ENCODE measurements around the gene C20orf202.
A peak's percentile ranks its signal among the peaks of the same experiment; 100 is the strongest.

Gene C20orf202

DNA sequence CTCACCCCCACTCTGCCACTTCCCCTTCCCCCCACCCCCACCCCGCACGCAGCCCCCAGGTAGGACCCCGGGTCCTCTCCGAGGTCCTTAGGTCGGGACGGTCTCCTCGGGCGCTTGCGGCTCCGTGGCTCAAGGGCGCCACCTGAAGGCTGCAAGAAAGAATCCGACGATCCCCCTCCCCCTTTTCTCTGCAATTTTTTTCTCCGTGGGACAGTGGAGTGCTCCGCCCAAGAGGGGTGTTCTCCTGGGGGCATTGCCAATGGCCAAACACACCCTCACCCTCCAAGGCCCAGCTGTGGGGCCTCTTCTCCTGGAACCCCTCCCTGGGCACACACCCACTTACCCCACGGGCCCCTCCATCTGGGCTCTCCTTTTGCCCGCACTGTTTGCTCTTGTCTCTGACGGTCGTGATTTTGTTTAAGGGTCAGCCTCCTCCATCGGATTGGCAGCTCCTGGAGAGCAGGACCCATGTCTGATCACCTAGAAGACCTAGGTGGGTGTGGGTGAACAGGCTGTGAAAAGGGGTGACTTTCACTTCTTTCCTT lies 17.4 kb upstream of the C20orf202 start (continued):
- TF ChIP-seq, protein P1, sequence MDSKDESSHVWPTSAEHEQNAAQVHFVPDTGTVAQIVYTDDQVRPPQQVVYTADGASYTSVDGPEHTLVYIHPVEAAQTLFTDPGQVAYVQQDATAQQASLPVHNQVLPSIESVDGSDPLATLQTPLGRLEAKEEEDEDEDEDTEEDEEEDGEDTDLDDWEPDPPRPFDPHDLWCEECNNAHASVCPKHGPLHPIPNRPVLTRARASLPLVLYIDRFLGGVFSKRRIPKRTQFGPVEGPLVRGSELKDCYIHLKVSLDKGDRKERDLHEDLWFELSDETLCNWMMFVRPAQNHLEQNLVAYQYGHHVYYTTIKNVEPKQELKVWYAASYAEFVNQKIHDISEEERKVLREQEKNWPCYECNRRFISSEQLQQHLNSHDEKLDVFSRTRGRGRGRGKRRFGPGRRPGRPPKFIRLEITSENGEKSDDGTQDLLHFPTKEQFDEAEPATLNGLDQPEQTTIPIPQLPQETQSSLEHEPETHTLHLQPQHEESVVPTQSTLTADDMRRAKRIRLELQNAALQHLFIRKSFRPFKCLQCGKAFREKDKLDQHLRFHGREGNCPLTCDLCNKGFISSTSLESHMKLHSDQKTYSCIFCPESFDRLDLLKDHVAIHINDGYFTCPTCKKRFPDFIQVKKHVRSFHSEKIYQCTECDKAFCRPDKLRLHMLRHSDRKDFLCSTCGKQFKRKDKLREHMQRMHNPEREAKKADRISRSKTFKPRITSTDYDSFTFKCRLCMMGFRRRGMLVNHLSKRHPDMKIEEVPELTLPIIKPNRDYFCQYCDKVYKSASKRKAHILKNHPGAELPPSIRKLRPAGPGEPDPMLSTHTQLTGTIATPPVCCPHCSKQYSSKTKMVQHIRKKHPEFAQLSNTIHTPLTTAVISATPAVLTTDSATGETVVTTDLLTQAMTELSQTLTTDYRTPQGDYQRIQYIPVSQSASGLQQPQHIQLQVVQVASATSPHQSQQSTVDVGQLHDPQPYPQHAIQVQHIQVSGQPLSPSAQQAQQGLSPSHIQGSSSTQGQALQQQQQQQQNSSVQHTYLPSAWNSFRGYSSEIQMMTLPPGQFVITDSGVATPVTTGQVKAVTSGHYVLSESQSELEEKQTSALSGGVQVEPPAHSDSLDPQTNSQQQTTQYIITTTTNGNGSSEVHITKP (tag by site-specific recombination; IDR thresholded peaks at IDR 0.05): peak; percentile 86
- no peak for TF ChIP-seq ZSCAN30 (tag by site-specific recombination; IDR thresholded peaks at IDR 0.05)
- TF ChIP-seq ZNF791 (tag by site-specific recombination; IDR thresholded peaks at IDR 0.05): no peak
- TF ChIP-seq ZNF157 (tag by site-specific recombination; IDR thresholded peaks at IDR 0.05): no peak
- no peak for TF ChIP-seq ZNF175 (tag by site-specific recombination; IDR thresholded peaks at IDR 0.05)
- no peak for TF ChIP-seq SP7 (tag by site-specific recombination; IDR thresholded peaks at IDR 0.05)
- TF ChIP-seq ZNF501 (tag by site-specific recombination; IDR thresholded peaks at IDR 0.05): no peak
- TF ChIP-seq HOXA7 (CRISPR knock-in tag; IDR thresholded peaks at IDR 0.05; ENCODE audit: borderline replicate concordance): no peak
- TF ChIP-seq, protein P2, sequence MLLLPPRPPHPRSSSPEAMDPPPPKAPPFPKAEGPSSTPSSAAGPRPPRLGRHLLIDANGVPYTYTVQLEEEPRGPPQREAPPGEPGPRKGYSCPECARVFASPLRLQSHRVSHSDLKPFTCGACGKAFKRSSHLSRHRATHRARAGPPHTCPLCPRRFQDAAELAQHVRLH (tag by site-specific recombination; IDR thresholded peaks at IDR 0.05): no peak
- TF ChIP-seq ZNF335 (tag by site-specific recombination; conservative IDR thresholded peaks at IDR 0.05): peak; percentile 78
- no peak for TF ChIP-seq ZNF510 (tag by site-specific recombination; IDR thresholded peaks at IDR 0.05; ENCODE audit: insufficient replicate concordance)
- TF ChIP-seq, protein P3, sequence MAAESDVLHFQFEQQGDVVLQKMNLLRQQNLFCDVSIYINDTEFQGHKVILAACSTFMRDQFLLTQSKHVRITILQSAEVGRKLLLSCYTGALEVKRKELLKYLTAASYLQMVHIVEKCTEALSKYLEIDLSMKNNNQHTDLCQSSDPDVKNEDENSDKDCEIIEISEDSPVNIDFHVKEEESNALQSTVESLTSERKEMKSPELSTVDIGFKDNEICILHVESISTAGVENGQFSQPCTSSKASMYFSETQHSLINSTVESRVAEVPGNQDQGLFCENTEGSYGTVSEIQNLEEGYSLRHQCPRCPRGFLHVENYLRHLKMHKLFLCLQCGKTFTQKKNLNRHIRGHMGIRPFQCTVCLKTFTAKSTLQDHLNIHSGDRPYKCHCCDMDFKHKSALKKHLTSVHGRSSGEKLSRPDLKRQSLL (tag by site-specific recombination; IDR thresholded peaks at IDR 0.05): no peak
- TF ChIP-seq, protein P4, sequence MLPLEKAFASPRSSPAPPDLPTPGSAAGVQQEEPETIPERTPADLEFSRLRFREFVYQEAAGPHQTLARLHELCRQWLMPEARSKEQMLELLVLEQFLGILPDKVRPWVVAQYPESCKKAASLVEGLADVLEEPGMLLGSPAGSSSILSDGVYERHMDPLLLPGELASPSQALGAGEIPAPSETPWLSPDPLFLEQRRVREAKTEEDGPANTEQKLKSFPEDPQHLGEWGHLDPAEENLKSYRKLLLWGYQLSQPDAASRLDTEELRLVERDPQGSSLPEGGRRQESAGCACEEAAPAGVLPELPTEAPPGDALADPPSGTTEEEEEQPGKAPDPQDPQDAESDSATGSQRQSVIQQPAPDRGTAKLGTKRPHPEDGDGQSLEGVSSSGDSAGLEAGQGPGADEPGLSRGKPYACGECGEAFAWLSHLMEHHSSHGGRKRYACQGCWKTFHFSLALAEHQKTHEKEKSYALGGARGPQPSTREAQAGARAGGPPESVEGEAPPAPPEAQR (tag by site-specific recombination; IDR thresholded peaks at IDR 0.05): no peak
- TF ChIP-seq ZNF350 (tag by site-specific recombination; IDR thresholded peaks at IDR 0.05): no peak
- no peak for TF ChIP-seq FEZF1 (tag by site-specific recombination; IDR thresholded peaks at IDR 0.05)
- TF ChIP-seq, protein P5, sequence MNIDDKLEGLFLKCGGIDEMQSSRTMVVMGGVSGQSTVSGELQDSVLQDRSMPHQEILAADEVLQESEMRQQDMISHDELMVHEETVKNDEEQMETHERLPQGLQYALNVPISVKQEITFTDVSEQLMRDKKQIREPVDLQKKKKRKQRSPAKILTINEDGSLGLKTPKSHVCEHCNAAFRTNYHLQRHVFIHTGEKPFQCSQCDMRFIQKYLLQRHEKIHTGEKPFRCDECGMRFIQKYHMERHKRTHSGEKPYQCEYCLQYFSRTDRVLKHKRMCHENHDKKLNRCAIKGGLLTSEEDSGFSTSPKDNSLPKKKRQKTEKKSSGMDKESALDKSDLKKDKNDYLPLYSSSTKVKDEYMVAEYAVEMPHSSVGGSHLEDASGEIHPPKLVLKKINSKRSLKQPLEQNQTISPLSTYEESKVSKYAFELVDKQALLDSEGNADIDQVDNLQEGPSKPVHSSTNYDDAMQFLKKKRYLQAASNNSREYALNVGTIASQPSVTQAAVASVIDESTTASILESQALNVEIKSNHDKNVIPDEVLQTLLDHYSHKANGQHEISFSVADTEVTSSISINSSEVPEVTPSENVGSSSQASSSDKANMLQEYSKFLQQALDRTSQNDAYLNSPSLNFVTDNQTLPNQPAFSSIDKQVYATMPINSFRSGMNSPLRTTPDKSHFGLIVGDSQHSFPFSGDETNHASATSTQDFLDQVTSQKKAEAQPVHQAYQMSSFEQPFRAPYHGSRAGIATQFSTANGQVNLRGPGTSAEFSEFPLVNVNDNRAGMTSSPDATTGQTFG (tag by site-specific recombination; IDR thresholded peaks at IDR 0.05; ENCODE audit: borderline replicate concordance): no peak
- TF ChIP-seq, protein P6, sequence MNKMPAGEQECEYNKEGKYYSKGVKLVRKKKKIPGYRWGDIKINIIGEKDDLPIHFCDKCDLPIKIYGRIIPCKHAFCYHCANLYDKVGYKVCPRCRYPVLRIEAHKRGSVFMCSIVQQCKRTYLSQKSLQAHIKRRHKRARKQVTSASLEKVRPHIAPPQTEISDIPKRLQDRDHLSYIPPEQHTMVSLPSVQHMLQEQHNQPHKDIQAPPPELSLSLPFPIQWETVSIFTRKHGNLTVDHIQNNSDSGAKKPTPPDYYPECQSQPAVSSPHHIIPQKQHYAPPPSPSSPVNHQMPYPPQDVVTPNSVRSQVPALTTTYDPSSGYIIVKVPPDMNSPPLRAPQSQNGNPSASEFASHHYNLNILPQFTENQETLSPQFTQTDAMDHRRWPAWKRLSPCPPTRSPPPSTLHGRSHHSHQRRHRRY (tag by site-specific recombination; IDR thresholded peaks at IDR 0.05): no peak
- no peak for TF ChIP-seq ZNF138 (tag by site-specific recombination; IDR thresholded peaks at IDR 0.05; ENCODE audit: borderline replicate concordance)
- TF ChIP-seq ZEB2 (tag by site-specific recombination; IDR thresholded peaks at IDR 0.05): no peak
- TF ChIP-seq YY1 (tag by site-specific recombination; IDR thresholded peaks at IDR 0.05): no peak
- TF ChIP-seq, protein P7, sequence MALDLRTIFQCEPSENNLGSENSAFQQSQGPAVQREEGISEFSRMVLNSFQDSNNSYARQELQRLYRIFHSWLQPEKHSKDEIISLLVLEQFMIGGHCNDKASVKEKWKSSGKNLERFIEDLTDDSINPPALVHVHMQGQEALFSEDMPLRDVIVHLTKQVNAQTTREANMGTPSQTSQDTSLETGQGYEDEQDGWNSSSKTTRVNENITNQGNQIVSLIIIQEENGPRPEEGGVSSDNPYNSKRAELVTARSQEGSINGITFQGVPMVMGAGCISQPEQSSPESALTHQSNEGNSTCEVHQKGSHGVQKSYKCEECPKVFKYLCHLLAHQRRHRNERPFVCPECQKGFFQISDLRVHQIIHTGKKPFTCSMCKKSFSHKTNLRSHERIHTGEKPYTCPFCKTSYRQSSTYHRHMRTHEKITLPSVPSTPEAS (tag by site-specific recombination; IDR thresholded peaks at IDR 0.05): no peak
- no peak for TF ChIP-seq ZNF555 (tag by site-specific recombination; conservative IDR thresholded peaks at IDR 0.05)
- TF ChIP-seq, protein P8, sequence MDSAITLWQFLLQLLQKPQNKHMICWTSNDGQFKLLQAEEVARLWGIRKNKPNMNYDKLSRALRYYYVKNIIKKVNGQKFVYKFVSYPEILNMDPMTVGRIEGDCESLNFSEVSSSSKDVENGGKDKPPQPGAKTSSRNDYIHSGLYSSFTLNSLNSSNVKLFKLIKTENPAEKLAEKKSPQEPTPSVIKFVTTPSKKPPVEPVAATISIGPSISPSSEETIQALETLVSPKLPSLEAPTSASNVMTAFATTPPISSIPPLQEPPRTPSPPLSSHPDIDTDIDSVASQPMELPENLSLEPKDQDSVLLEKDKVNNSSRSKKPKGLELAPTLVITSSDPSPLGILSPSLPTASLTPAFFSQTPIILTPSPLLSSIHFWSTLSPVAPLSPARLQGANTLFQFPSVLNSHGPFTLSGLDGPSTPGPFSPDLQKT (IDR thresholded peaks at IDR 0.05; ENCODE audit: borderline replicate concordance, low read depth, low read length): no peak
- TF ChIP-seq ZNF596 (tag by site-specific recombination; IDR thresholded peaks at IDR 0.05): no peak
- TF ChIP-seq ZNF223 (tag by site-specific recombination; IDR thresholded peaks at IDR 0.05): no peak
- TF ChIP-seq ZNF549 (tag by site-specific recombination; IDR thresholded peaks at IDR 0.05): no peak
- no peak for TF ChIP-seq SP2 (tag by site-specific recombination; IDR thresholded peaks at IDR 0.05)

Measured in HEK293 (cell line).